WTC11 (cell line): Measurements from ENCODE around the gene BICDL2.

Experiments
- CBFB ChIP-seq: sonication (generic); formaldehyde crosslinking; IDR thresholded peaks from 2 replicates; pipeline ENCODE4 v1.8.1; 2022; ENCODE audit warnings: mild to moderate bottlenecking, low read depth, missing genetic modification reagents
- EMX1 ChIP-seq: fragments of 250-450 bp; sonication (Bioruptor Pico); IDR thresholded peaks from 2 replicates; pipeline ENCODE4 v1.8.0; 2021; ENCODE audit warnings: mild to moderate bottlenecking
- SP1 ChIP-seq: sonication (generic); formaldehyde crosslinking; conservative IDR thresholded peaks from 2 replicates; pipeline ENCODE4 v1.8.1; 2022; ENCODE audit warnings: missing genetic modification reagents
- ZNF219 ChIP-seq: sonication (generic); formaldehyde crosslinking; IDR thresholded peaks from 2 replicates; pipeline ENCODE4 v1.8.0; 2023; ENCODE audit warnings: missing genetic modification reagents, mild to moderate bottlenecking, borderline replicate concordance
- ZNF232 ChIP-seq: sonication (generic); formaldehyde crosslinking; IDR thresholded peaks from 2 replicates; pipeline ENCODE4 v1.8.0; 2022; ENCODE audit warnings: mild to moderate bottlenecking, missing genetic modification reagents
- TF ChIP-seq, protein P1 (sequence below): sonication (generic); formaldehyde crosslinking; IDR thresholded peaks from 2 replicates; pipeline ENCODE4 v1.8.0; 2023; ENCODE audit warnings: missing genetic modification reagents
- TF ChIP-seq, protein P2 (sequence below): sonication (generic); formaldehyde crosslinking; IDR thresholded peaks from 2 replicates; pipeline ENCODE4 v1.8.1; 2023; ENCODE audit warnings: mild to moderate bottlenecking, missing genetic modification reagents, moderate library complexity
- TF ChIP-seq, protein P3 (sequence below): sonication (generic); formaldehyde crosslinking; IDR thresholded peaks from 2 replicates; pipeline ENCODE4 v1.8.1; 2022; ENCODE audit warnings: low read depth, mild to moderate bottlenecking, moderate library complexity, missing genetic modification reagents, borderline replicate concordance
- TF ChIP-seq, protein P4 (sequence below): sonication (generic); formaldehyde crosslinking; IDR thresholded peaks from 2 replicates; pipeline ENCODE4 v1.8.0; 2022; ENCODE audit warnings: mild to moderate bottlenecking, missing genetic modification reagents
- TF ChIP-seq, protein P5 (sequence below): sonication (generic); formaldehyde crosslinking; IDR thresholded peaks from 2 replicates; pipeline ENCODE4 v1.8.1; 2023; ENCODE audit warnings: mild to moderate bottlenecking, missing genetic modification reagents
- TF ChIP-seq, protein P6 (sequence below): fragments of 200-600 bp; IDR thresholded peaks from 2 replicates; pipeline ENCODE4 v1.8.0; 2022; ENCODE audit warnings: antibody characterized with exemption

DNA sequence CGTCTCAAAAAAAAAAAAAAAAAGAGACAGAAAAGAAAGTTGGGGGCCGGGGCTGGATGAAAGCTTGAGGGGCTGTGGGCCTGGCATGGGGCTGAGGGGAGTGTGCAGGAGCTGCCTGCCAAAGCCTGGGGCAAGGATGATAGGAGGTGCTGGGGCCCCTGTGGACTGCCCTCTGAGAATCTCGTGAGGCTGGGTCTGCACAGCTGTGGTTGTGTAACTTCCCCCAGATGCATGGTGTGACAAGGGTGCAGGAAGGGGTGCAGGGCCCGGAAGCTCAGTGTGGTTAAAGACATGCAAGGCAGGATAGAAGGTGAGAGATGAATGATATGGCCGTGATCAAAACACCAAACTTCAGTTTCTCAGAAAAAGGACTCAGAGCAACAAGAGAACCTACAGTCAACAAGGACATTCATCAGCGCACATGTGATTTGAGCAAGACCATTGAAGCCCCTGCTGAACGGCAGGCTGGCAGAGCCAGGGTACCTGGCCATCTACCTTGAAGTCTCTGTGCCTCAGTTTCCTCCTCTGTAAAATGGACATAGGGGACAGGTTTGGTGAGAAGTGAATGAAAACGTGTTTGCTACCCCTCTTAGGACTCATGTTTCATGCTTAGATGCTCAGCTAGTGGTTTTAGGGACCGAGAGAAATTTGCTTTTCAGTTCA lies 38.2 kb upstream of the BICDL2 start:
- TF ChIP-seq SP1 (CRISPR knock-in tag), result no peak
- no peak for TF ChIP-seq CBFB (CRISPR knock-in tag)
- no peak for TF ChIP-seq ZNF219 (CRISPR knock-in tag)
- TF ChIP-seq, protein P1, sequence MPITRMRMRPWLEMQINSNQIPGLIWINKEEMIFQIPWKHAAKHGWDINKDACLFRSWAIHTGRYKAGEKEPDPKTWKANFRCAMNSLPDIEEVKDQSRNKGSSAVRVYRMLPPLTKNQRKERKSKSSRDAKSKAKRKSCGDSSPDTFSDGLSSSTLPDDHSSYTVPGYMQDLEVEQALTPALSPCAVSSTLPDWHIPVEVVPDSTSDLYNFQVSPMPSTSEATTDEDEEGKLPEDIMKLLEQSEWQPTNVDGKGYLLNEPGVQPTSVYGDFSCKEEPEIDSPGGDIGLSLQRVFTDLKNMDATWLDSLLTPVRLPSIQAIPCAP (CRISPR knock-in tag), result no peak
- TF ChIP-seq, protein P2, sequence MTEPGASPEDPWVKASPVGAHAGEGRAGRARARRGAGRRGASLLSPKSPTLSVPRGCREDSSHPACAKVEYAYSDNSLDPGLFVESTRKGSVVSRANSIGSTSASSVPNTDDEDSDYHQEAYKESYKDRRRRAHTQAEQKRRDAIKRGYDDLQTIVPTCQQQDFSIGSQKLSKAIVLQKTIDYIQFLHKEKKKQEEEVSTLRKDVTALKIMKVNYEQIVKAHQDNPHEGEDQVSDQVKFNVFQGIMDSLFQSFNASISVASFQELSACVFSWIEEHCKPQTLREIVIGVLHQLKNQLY (CRISPR knock-in tag), result no peak
- TF ChIP-seq, protein P3, sequence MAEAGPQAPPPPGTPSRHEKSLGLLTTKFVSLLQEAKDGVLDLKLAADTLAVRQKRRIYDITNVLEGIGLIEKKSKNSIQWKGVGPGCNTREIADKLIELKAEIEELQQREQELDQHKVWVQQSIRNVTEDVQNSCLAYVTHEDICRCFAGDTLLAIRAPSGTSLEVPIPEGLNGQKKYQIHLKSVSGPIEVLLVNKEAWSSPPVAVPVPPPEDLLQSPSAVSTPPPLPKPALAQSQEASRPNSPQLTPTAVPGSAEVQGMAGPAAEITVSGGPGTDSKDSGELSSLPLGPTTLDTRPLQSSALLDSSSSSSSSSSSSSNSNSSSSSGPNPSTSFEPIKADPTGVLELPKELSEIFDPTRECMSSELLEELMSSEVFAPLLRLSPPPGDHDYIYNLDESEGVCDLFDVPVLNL, result no peak
- TF ChIP-seq, protein P4, sequence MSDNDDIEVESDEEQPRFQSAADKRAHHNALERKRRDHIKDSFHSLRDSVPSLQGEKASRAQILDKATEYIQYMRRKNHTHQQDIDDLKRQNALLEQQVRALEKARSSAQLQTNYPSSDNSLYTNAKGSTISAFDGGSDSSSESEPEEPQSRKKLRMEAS (CRISPR knock-in tag), result no peak
- TF ChIP-seq, protein P5, sequence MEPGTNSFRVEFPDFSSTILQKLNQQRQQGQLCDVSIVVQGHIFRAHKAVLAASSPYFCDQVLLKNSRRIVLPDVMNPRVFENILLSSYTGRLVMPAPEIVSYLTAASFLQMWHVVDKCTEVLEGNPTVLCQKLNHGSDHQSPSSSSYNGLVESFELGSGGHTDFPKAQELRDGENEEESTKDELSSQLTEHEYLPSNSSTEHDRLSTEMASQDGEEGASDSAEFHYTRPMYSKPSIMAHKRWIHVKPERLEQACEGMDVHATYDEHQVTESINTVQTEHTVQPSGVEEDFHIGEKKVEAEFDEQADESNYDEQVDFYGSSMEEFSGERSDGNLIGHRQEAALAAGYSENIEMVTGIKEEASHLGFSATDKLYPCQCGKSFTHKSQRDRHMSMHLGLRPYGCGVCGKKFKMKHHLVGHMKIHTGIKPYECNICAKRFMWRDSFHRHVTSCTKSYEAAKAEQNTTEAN (CRISPR knock-in tag), result no peak
- TF ChIP-seq, protein P6, sequence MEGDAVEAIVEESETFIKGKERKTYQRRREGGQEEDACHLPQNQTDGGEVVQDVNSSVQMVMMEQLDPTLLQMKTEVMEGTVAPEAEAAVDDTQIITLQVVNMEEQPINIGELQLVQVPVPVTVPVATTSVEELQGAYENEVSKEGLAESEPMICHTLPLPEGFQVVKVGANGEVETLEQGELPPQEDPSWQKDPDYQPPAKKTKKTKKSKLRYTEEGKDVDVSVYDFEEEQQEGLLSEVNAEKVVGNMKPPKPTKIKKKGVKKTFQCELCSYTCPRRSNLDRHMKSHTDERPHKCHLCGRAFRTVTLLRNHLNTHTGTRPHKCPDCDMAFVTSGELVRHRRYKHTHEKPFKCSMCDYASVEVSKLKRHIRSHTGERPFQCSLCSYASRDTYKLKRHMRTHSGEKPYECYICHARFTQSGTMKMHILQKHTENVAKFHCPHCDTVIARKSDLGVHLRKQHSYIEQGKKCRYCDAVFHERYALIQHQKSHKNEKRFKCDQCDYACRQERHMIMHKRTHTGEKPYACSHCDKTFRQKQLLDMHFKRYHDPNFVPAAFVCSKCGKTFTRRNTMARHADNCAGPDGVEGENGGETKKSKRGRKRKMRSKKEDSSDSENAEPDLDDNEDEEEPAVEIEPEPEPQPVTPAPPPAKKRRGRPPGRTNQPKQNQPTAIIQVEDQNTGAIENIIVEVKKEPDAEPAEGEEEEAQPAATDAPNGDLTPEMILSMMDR, result no peak
- TF ChIP-seq ZNF232 (CRISPR knock-in tag), result no peak
- TF ChIP-seq EMX1 (CRISPR knock-in tag), result no peak
